Nephron (organoid): ENCODE measurements around the gene VTI1A.

Experiments
- H3K27ac Mint-ChIP-seq, 3 experiments: 2 replicates each; pipeline ENCODE4 v1.8.0; 2020; ENCODE audit warnings: mixed read lengths in 3 of 3, mild to moderate bottlenecking in 2 of 3, moderate library complexity in 1 of 3
- H3K27me3 Mint-ChIP-seq: 2 replicates; pipeline ENCODE4 v1.8.0; 2021; ENCODE audit warnings: low read depth, mild to moderate bottlenecking, moderate library complexity, mixed read lengths
- H3K36me3 Mint-ChIP-seq: 2 replicates; pipeline ENCODE4 v1.8.0; 2020; ENCODE audit warnings: low read depth, mixed read lengths
- H3K4me1 Mint-ChIP-seq: 2 replicates; pipeline ENCODE4 v1.8.0; 2020; ENCODE audit warnings: mixed read lengths
- H3K4me3 Mint-ChIP-seq, 3 experiments: 2 replicates each; pipeline ENCODE4 v1.8.0; 2020; ENCODE audit warnings: mild to moderate bottlenecking in 3 of 3, mixed read lengths in 3 of 3, moderate library complexity in 2 of 3
- H3K9me3 Mint-ChIP-seq: 2 replicates; pipeline ENCODE4 v1.8.0; 2020; ENCODE audit warnings: mixed read lengths
- CTCF ChIP-seq, 3 experiments: fragments of 200-600 bp; sonication (generic); IDR thresholded peaks; one replicate each; pipeline ENCODE4 v1.5.0; 2021; ENCODE audit warnings: antibody characterized with exemption in 3 of 3; ENCODE audit not compliant: unreplicated experiment in 3 of 3

Gene VTI1A

GRCh38 chr10:112813866-112814591, 367.0 kb downstream of the VTI1A start:
- Mint-ChIP-seq H3K9me3 (no peaks in the 10 kb centered on the region), H3K4me3 (no peak overlapping the region), H3K27me3 (peaks cover 7% of the 10 kb centered on the region), H3K36me3 (peaks cover 7% of the 10 kb centered on the region), H3K4me1 (peaks cover 76% of the 10 kb centered on the region), H3K27ac (peak overlapping the region in 1 of 3 experiments; percentile 1)
- no peak for TF ChIP-seq CTCF (IDR thresholded peaks at IDR 0.05; ENCODE audit: unreplicated experiment in 3 of 3)

- Mint-ChIP-seq H3K27me3 (peaks cover 7% of the 10 kb centered on the region), H3K4me3 (no peak overlapping the region), H3K36me3 (peaks cover 7% of the 10 kb centered on the region), H3K27ac (peak overlapping the region; percentile 32 to 74 (median 58)), H3K4me1 (peaks cover 66% of the 10 kb centered on the region), H3K9me3 (no peaks in the 10 kb centered on the region)
- no peak for TF ChIP-seq CTCF (IDR thresholded peaks at IDR 0.05; ENCODE audit: unreplicated experiment in 3 of 3)
Measured at GRCh38 chr10:112815269-112816032, 368.4 kb downstream of the VTI1A start.

- Mint-ChIP-seq H3K36me3 (peaks cover 7% of the 10 kb centered on the region), H3K4me3 (no peak overlapping the region), H3K9me3 (no peaks in the 10 kb centered on the region), H3K27me3 (peaks cover 7% of the 10 kb centered on the region), H3K27ac (peak overlapping the region; percentile 32 to 74 (median 58)), H3K4me1 (peaks cover 60% of the 10 kb centered on the region)
- no peak for TF ChIP-seq CTCF (IDR thresholded peaks at IDR 0.05; ENCODE audit: unreplicated experiment in 3 of 3)
Measured at GRCh38 chr10:112816033-112816430, 369.0 kb downstream of the VTI1A start.

- no peak overlapping the region for H3K4me3 Mint-ChIP-seq
Measured at GRCh38 chr10:112816891-112817290, 369.9 kb downstream of the VTI1A start.

GRCh38 chr10:112817981-112818777, 371.2 kb downstream of the VTI1A start:
- Mint-ChIP-seq H3K27ac (no peak overlapping the region), H3K27me3 (peaks cover 4% of the 10 kb centered on the region), H3K36me3 (peaks cover 7% of the 10 kb centered on the region), H3K4me3 (no peak overlapping the region), H3K4me1 (peaks cover 44% of the 10 kb centered on the region), H3K9me3 (no peaks in the 10 kb centered on the region)
- TF ChIP-seq CTCF (IDR thresholded peaks at IDR 0.05; ENCODE audit: unreplicated experiment in 3 of 3), result no peak

More at GRCh38 chr10:112816891-112817290, 369.9 kb downstream of the VTI1A start:
- peaks cover 7% of the 10 kb centered on the region for H3K27me3 Mint-ChIP-seq
- peak overlapping the region in 2 of 3 experiments; percentile 32 to 54 for H3K27ac Mint-ChIP-seq
- H3K36me3 Mint-ChIP-seq, result peaks cover 7% of the 10 kb centered on the region
- no peak for TF ChIP-seq CTCF (IDR thresholded peaks at IDR 0.05; ENCODE audit: unreplicated experiment in 3 of 3)
- H3K4me1 Mint-ChIP-seq, result peaks cover 56% of the 10 kb centered on the region
- no peaks in the 10 kb centered on the region for H3K9me3 Mint-ChIP-seq
